GM18861 (cell line): ENCODE results near the gene RPS21.

ENCODE experiments used
- ATAC-seq: cut with Tn5 transposase; IDR thresholded peaks from one replicate; pipeline ENCODE4 v1.9.1; 2021; ENCODE audit not compliant: unreplicated experiment

The RPS21 gene

DNA sequence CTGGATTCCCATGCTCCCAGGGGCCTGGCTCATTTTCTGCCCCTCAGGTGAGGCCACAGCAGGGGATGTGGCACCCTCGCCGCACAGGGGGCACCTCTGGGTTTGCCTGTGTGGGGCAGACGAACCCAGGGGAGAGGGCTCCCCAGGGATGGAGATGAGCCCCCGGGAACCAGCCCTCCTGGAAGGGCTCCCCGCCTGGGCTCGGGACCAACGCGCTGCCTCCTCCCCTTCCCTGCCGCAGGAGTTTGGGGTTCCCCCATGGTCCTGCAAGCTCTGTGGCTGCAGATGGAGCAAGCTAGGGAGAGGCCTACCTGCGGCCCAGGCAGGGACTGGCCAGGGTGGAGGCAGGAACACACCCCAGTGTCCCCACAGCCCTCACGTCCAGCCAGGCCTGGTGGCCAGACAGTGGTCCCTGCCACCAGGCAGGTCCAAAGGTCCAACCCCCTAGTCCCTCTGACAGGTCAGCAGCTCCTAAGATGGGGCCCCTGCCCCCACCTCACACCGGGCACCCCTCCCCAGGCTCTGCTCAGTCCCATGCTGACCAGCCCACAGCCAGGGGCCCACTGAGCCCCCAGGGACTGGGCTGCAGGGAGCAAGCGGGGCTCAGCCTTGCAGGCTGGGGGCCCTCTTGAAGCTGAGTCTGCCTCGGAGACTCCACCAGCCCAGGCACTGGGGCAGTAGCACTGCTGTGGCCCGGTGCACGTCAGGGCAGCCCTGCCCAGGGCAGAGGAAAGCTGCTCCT lies 33.4 kb upstream of the RPS21 start:
- no peak for ATAC-seq

DNA sequence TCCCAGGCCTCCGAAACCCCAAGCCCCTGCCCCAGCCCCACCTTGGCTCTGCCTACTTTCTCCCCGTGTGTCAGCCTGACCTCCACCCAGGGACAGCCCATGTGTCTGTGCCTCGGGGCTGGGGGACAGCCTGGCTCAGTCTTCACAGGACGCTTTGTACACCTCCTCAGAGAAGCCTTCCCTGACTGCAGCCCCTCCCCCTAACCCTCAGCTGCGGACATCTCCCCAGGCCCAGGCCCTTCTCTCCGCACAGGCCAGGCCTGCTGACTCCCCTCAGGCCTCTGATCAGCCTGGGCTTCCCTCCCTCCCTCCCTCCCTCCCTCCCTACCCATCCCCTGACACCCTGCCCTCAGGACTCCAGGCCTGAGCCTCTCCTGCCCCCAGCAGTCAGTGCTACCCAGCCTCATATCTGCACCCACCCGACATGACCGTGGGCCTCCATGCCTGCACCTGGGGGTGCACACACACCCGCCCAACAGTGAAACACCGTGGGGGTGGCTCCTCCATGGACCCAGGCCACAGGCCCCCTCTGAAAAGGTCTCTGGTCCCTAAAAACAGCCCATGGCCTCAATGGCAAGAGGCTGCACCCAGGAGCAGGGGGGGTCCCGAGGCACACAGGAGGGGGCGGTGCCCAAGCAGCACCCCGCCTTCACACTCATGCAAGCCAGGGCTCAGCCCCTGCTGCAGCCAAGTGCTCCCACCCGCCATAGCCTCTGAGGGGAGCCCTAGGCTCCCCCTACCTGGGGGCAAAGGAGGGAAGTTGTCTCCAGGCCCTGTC lies 32.7 kb upstream of the RPS21 start:
- ATAC-seq: no peak

DNA sequence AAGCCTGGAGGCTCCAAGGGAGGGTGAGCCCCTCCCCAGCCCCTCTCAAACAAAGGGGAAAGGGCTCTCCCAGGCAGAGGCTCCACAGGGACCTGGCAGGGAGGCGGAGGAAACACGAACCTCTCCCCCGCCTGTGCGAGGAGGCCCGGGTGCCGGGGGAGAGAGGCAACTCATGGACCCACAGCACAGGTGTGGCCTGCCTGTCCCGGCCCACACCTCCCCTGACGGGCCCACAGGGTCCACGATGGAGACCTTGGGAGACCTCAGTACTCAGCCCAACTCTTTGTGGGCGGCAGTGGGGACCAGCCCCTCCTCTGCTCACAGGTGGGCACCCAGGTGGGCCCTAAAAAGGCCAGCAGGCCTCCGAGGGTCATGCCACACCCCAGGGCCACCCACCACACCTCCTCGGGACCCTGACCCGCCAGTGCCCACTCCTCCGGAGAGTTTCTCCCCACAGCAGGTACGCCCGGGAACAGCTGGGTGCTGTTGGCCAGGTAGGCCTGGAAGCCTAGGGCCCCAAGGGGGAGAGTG lies 32.0 kb upstream of the RPS21 start:
- no peak for ATAC-seq

DNA sequence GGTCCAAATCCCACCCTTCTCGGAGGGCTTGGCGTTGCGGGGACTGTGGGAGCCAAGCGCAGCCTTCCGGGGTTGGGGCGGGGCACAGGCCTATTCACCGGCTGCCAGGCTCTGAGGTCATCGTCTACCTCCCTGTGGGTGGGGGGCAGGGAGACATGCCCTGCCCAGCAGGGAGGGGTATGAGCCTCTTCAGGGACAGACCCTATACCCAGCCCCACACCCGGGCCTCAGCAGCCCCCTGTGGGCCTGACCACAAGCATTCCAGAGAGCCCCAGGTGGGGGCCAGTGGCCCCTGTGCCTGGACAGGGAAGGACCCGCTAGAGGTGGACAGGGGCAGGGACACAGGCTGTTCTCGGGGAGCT lies 31.4 kb upstream of the RPS21 start:
- no peak for ATAC-seq

DNA sequence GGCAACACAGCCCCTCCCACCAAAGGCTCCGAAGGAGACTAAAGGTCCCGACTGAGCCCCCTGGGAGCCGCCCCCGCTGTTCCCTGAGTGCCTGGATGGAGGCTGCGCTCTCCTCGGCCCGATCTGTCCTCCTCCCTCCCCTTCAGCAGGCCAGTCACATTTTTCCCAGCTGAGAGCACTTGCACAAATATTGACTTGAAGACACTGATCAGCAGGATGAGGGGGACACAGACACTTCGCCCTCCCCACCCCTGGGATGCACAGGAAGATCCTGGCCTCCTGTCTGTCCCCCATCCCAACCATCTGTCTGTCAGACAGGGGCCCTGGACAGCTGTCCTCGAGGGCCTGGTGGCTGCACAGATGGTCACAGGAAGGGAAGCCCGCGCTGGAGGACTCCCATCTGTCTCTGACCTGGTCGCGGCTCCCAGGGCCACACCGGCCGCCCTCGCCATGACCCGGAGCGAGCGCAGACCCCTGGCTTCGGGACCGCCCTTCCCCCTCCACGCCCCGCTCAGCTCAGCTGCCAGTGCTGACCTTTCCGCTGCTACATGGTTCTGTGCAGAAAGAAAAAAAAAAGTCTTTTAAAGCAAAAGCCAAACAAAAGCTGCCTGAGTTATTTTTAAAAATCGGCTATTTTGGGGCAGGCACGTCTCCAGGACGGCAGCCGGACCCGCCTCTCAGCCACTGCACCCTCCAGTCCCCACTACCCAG lies 30.9 kb upstream of the RPS21 start:
- no peak for ATAC-seq

DNA sequence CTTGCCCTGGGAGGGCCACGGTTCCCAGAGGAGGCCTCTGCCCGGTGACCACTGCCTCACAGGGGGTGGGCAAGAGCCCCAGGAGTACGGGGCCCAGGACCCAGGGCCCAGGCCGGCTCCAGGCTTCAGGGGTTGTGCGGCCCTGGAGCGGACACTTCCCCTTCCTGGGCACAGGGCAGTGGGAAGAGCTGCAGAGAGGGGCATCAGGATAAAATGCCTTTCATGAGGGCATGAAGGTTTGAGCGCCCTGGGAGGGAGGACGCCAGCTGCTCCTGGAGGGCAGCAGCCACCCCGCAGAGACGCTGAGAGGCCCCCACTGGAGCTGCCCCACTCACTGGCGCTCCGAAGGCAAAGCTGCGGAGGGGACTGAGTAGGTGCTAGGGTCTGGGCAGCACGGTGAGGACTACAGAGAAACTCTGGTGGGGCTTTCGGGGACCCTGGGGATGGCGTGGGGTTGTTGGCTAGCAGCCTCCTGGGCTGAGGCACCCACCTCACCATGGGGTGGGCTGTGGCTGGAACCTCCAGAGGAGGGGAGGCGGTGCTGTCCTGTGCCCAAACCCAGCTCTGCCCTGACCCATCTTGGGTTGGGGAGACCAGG lies 30.2 kb upstream of the RPS21 start:
- ATAC-seq: no peak

DNA sequence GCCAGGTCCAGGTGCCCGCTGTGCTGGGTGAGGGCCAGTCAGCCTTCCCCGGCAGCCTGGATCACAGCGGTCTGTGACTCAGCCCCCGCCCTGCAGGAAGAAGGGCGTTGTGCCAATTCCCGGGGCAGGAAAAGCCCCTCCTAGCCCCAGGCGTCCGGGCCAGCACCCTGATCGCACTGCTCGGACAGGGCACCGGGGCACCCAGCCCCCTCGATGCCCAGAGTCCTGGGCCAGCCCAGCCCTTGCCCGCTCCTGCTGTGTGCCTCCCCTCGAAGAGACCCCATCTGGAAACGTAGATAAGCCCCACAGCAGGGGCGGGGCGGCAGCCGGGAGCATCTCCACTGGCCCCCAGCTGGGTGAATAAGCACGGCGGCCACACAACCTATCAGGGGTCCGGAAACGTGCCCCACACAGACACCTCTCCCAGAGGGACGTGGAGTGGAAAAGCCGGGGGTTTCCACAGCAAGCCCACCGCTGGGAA lies 29.7 kb upstream of the RPS21 start:
- no peak for ATAC-seq

DNA sequence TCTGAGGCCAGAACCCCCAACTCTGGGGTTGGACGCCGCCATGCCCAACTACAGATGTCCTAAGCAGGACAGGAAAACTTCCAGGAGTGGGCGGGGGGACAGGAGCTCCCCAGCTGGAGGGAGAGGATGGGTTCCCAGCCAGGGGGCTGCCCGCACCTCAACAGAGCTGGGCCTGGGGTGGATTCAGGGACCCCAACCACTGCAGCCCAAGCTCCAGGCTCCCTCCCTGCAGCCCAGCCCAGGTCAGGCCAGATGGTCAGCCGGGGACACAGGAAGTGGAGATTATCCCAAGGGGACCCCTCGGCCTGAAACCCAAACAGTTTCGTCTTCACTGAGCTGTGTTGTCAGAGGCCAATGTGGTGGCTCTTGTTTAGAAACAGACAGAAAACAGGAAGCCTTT lies 29.2 kb upstream of the RPS21 start:
- ATAC-seq: no peak

DNA sequence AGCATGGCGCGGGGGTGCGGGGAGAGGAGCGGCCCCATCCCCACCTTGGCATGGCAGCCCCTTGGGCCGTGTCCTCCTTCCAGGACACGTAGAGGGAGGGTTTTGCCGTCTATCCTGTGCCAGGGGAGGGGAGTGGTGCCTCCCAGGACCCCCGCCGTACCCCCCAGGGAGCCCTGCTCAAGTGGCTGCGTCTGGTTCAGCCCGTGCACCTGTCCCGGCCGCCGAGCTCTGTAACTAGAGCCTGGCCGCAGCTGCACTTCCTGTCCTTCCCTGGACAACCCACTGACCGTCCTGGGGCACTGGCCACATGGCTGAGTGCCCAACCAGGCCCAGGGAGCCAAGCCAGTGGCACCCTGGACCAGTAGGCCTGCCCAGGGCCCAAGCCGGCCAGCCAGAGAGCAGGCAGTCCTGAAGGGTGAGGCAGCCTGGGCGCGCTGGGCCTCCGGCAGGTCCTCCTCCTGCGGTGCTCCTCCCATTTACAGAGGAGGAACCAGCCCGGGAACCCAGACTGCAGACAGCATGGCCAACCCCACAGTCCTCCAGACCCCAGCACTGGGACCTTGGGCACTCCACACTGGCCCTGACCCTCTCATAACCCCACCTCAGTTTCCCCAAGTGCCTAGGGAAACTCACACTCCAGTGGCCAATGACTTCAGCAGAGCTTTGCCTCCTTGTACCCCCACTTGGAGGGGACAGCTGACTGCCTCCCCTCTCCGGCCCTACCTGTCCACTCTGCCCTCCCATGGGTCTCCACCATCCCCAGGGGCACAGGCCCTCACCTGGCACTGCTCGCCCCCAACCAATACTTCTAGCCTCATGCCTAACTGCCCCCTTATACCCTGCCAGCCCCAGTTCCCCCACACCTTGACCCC lies 28.5 kb upstream of the RPS21 start:
- ATAC-seq: no peak

DNA sequence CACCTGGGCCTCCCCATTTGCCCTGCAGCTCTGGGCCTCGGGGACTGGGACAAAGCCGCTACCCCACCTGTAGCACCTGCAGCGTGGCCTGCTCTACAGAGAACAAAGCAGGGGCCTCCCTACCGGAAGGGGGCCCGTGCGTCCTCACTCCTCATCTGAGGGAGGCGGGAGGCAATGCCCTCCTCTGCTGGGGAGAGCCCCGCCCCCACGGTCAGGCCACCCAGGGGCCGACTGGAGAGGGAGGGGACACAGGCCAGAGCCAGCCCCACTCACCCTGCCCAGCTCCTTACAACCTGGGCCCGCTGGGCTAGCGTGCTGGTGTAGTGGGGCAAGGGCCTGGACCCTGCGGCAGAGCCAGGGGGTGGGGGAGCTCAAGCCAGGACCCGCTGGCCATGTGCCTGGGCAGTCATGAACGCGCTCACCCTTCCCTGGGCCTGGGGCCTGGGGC lies 27.8 kb upstream of the RPS21 start:
- ATAC-seq: no peak

DNA sequence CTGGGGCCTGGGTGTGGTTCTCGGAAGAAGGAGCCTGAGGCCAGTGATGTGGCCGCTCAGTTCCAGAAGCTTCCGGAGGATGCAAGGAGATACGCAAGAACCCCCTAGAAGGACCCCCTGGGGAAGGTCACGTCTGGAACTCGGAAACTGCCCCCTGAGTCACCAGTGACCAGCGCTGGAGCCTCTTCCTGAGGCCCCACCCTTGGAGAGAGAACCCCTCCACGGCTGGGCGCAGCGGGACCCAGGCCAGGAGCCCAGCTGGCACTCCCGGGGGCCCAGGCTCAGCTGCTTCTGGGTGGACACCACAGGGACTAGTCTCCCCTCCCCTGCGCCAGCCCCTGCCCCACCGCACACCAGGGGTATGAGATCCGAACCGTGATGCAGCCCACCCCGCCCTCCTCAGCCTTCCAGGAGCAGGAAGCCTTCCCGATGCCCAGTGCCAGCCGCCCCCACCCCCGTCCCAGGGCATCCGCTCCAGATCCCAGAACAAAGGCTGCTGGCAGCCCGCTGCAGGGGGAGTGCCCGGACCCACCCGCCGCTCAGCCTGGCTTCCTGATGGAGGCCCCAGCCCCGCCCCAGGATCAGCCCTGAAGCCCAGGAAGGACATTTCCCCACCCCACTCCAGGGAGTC lies 27.3 kb upstream of the RPS21 start:
- ATAC-seq: no peak

DNA sequence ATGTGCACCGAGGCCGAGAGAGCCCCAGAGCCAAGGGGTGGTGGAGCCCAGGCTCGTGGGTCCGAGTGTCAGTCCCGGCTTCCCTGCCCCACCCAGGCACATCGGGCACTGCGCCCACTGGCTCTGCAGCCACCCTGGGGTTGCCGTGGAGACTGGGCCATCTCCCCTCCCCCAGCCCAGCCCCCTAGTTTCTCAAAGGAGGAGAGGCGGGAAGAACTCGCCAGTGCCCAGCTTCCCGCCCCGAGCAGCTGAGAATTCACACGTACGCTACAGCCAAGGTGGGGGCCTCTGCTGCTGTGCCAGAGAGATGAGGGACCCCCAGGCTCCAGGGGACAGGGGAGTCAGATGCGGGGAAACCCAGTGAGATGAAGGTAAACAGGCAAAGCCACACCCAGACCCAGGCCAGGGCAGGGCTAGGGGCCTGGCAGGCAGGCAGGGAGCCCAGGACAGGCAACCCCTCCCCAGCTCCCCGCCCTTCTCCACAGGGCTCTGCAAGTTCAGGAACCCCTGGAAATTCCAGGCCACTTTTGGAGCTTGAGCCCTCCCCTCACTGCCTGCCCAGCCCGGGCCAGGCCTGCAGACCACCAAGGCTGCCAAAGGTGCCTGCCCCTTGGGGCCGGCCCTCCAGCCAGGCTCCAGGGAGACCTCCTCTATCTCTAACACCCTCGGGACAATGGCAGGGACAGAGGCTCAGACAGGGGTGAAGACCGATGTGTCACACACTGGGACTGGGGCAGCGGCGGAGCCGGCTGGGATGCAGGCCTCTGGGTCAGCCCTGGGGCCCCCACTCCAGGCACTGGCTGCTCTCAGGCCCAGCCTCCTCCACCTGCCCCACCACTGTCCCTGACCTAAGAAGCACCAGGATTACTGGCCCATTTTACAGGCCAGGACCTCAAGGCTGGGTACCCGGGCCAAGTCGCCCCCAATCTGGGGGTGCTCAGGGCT lies 25.8 kb upstream of the RPS21 start:
- ATAC-seq: no peak

DNA sequence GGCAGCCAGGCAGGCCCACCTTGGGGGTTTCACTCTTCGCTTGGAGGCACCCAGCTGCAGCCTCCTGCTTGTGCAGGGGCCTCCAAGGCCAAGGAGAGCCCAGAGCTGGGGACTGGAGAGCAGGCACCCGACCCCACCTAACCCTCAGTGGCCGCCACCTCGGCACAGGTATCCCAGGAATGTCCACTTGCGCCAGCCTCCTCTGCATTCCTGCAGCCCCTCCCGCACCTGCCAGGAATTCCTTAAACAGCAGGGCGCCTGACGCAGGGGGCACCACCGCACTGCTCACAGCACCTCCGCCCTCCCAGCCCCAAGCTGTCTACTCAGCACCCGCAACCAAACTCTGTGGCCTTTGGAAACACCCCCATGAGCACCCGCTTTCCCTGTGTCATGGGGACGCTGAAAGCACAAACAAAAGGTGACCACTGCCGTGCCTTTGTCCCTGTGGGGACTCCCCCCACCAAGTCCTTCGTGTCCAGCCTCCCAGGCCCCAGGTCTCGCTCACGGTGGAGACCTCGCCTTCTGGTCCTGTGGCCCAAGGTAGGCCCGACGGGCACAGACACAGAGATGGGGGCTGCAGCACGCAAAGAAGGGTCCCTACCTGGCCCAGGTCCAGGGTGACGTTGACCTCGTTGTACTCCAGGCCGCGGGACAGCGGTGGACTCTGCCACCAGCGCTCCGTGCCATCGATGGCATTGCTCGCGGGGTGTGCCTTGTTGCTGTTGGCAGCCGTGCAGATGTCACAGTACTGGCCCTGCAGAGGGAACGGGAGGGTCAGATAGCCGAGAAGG lies 24.9 kb upstream of the RPS21 start:
- ATAC-seq: no peak

DNA sequence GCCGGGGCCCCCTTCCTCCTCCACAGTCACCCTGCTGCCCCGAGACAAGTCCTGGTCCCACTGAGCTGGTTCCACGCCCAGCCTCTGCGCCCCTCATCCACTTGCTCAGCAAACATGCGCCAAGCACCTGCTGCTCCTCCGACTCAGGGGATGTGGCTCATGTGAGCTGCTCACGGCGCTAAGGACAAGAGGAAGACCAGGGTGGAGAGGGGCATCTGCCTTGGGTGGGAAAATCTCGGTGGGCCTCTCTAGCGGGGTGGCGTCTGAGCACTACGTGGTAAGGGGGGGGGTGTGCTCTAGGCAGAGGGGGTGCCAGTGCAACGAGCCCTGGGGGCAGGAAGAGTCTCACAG lies 24.3 kb upstream of the RPS21 start:
- ATAC-seq: no peak

DNA sequence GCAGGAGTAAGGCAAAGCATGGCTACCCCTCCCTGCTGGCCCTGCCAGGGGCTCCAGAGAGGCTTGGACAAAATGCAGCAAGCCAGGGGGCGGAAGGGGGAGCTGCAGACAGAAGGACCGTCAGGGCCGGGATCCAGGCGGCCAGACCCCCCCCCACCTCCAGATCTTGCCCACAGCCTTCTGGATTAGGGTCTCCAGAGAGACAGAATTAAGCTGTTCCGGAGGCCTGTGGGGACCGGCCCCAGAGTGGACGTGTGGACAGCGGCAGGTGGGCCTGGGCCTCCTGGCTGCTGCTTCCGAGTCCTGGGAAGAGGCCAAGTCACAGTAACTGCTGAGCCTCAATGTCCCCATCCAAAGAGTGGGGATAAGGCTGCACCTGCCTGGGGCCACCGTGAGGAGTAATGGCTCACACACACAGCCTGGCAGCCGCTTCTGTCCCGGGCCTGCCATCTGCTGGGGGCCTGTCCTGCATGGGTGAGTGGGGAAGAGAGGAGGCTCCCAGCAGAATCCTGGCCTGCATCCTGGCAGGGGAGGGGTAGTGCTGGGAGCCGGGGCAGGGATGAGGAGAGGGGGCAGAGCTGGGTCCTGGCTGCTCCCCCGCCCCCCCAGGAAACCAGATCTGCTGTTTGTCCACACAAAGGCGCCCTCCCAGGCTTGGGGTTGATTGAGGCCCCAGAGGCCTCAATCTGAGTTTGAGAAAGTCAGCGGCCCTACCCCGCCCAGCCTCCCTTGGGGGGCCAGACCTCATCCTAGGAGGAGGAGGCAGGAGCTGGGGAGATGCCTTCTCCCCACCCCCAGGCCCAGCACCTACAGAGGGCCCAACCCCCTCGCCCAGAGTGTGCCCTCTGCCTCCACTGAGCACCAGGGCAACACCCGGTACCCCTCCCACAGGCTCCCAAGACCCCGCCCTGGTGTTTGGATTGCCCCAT lies 23.6 kb upstream of the RPS21 start:
- no peak for ATAC-seq

DNA sequence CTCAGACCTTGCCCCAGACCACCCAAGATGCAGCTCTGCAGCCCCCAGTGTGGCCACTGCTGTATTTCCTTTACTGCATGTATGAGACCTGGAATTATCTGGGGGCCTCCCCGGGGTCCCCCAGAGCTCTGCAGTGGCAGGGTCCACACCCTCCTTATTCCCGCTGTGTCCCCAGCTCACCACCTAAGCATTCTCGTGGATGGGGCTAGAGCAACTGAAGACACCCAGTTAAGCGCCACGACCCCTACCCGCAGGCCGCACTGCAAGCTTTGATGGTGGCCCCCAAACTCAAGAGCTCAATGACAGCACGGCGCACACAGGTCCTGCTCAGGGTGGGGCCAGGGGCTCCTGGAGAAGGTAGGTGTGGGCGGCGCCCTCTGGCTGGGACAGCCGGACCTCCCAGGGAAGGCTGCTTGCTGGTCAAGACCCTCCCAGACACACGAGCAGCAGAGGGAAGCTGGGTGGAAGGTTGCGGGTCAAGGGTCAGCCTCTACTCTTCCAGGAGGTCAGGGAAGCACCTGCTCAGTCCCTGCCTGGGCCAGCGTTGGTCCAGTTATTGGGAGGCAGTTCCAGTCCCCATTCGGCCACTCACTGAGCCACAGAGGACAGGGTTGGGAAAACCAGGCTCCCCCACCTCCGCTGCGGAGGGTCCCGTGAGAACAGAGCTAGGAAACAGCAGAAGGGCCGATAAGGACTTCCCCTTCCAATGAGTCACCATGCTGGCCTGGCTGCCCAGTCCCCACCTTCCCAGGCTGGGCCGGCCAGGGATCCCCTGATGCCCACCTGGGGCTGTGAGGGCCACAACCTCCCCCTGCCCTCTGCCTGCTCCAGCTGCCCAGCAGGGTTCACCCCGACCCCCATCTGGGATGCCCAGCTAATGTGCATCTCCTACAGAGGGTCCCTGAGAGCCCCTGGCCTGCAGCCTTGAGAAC lies 22.7 kb upstream of the RPS21 start:
- no peak for ATAC-seq
